Smooth muscle cell (in vitro differentiated cells): Measurements from ENCODE around the gene UXS1. TPM values are rescaled to one million over a fixed set of nuclear protein-coding genes. Genes with fewer than 3 reads are reported as not detected.
A peak's percentile ranks its signal among the peaks of the same experiment; 100 is the strongest.

Source experiments
- DNase-seq: peaks from one replicate; lab custom pipeline; 2025; ENCODE audit not compliant: unreplicated experiment; lab: John Stamatoyannopoulos, UW
- H2AFZ ChIP-seq: fragments of 200-600 bp; sonication (generic); 2 replicates; pipeline ENCODE4 v1.6.0; 2016; ENCODE audit warnings: antibody characterized with exemption, low read depth, mild to moderate bottlenecking
- H3F3A ChIP-seq: fragments of 200-600 bp; sonication (generic); 2 replicates; pipeline ENCODE4 v1.6.0; 2017; ENCODE audit warnings: antibody characterized with exemption, low read depth
- H3K27ac ChIP-seq: fragments of 200-600 bp; sonication (generic); 2 replicates; pipeline ENCODE4 v1.5.1; 2016; ENCODE audit warnings: low read depth, mild to moderate bottlenecking
- H3K27me3 ChIP-seq: fragments of 200-600 bp; sonication (generic); 2 replicates; pipeline ENCODE4 v1.6.1; 2016; ENCODE audit warnings: low read depth, mild to moderate bottlenecking
- H3K36me3 ChIP-seq: fragments of 200-600 bp; sonication (generic); 2 replicates; pipeline ENCODE4 v1.5.1; 2016; ENCODE audit warnings: low read depth
- H3K4me1 ChIP-seq: fragments of 200-600 bp; sonication (generic); 2 replicates; pipeline ENCODE4 v1.5.1; 2016; ENCODE audit warnings: low read depth
- H3K4me2 ChIP-seq: fragments of 200-600 bp; sonication (generic); 2 replicates; pipeline ENCODE4 v1.6.0; 2016; ENCODE audit warnings: mild to moderate bottlenecking
- H3K4me3 ChIP-seq: fragments of 200-600 bp; sonication (generic); 2 replicates; pipeline ENCODE4 v1.5.1; 2016; ENCODE audit warnings: mild to moderate bottlenecking
- H3K79me2 ChIP-seq: fragments of 200-600 bp; sonication (generic); 2 replicates; pipeline ENCODE4 v1.6.0; 2016; ENCODE audit warnings: low read depth, mild to moderate bottlenecking
- H3K9ac ChIP-seq: fragments of 200-600 bp; sonication (generic); 2 replicates; pipeline ENCODE4 v1.6.0; 2016; ENCODE audit warnings: low read depth
- H3K9me3 ChIP-seq: fragments of 200-600 bp; sonication (generic); replicated peaks from 2 replicates; pipeline ENCODE4 v1.5.1; 2016; ENCODE audit warnings: low read depth
- H4K20me1 ChIP-seq: fragments of 200-600 bp; sonication (generic); 2 replicates; pipeline ENCODE4 v1.6.0; 2016; ENCODE audit warnings: low read depth
- WGBS: methylation state at CpG from one replicate; pipeline ENCODE4 v1.1.7; 2016; ENCODE audit warnings: low lambda C conversion rate; 5-methylcytosine and 5-hydroxymethylcytosine counted together
- polyA plus RNA-seq: library from polyadenylated mRNA; unstranded; fragments of >200 nt; fragmentation: Nextera tagmentation; extraction: Ambion mirVana; gene quantifications from 2 replicates; pipeline ENCODE4 v1.2.1, GENCODE V29; 2016
- total RNA-seq: library from RNA; depleted of rRNA; stranded (reverse); fragments of >200 nt; gene quantifications from 2 replicates; pipeline ENCODE4 v1.2.3, GENCODE V29; 2014
- TF ChIP-seq, protein P1 (sequence below): fragments of 200-600 bp; sonication (generic); IDR thresholded peaks from 2 replicates; pipeline ENCODE4 v1.5.1; 2017; ENCODE audit warnings: borderline replicate concordance, mild to moderate bottlenecking, antibody characterized with exemption; ENCODE audit not compliant: insufficient read depth, poor library complexity, severe bottlenecking

Gene UXS1
- total and polyA plus RNA-seq, 2 experiments from 2014 or later = 22.2 to 33.5 TPM

DNA sequence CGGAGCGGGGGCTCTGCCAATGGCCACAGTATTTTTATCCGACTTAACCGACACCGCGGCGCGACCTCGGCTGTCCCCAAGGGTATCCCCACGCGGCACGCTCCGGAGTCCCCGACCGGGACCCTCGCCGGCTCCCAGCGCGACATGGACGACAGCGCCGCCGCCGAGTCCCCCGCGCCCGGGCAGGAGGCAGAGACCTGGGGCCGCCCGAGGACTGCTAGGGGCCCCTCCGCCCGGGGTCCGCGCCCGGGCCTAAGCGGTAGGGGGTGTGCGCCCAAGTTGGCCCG lies 468 bp downstream of the UXS1 start:
- H3K36me3 ChIP-seq = no peaks in the 10 kb centered on the region
- H4K20me1 ChIP-seq = peaks cover 23% of the 10 kb centered on the region
- H3K9ac ChIP-seq = peak overlapping the region; percentile 64
- H3K79me2 ChIP-seq = peaks cover 31% of the 10 kb centered on the region
- peaks cover 12% of the 10 kb centered on the region for H3K4me1 ChIP-seq
- peak; percentile 56 for DNase-seq
- peak overlapping the region; percentile 85 for H3K4me3 ChIP-seq
- H3K27me3 ChIP-seq = no peaks in the 10 kb centered on the region
- H3K9me3 ChIP-seq = no peaks in the 10 kb centered on the region
- TF ChIP-seq, protein P1, sequence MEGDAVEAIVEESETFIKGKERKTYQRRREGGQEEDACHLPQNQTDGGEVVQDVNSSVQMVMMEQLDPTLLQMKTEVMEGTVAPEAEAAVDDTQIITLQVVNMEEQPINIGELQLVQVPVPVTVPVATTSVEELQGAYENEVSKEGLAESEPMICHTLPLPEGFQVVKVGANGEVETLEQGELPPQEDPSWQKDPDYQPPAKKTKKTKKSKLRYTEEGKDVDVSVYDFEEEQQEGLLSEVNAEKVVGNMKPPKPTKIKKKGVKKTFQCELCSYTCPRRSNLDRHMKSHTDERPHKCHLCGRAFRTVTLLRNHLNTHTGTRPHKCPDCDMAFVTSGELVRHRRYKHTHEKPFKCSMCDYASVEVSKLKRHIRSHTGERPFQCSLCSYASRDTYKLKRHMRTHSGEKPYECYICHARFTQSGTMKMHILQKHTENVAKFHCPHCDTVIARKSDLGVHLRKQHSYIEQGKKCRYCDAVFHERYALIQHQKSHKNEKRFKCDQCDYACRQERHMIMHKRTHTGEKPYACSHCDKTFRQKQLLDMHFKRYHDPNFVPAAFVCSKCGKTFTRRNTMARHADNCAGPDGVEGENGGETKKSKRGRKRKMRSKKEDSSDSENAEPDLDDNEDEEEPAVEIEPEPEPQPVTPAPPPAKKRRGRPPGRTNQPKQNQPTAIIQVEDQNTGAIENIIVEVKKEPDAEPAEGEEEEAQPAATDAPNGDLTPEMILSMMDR = no peak
- H3K4me2 ChIP-seq = peak overlapping the region; percentile 99
- peak overlapping the region; percentile 97 for H2AFZ ChIP-seq
- 2% methylated on average over 26 of the region's 37 CpGs for WGBS
- peak overlapping the region; percentile 63 for H3K27ac ChIP-seq
- no peaks in the 10 kb centered on the region for H3F3A ChIP-seq

DNA sequence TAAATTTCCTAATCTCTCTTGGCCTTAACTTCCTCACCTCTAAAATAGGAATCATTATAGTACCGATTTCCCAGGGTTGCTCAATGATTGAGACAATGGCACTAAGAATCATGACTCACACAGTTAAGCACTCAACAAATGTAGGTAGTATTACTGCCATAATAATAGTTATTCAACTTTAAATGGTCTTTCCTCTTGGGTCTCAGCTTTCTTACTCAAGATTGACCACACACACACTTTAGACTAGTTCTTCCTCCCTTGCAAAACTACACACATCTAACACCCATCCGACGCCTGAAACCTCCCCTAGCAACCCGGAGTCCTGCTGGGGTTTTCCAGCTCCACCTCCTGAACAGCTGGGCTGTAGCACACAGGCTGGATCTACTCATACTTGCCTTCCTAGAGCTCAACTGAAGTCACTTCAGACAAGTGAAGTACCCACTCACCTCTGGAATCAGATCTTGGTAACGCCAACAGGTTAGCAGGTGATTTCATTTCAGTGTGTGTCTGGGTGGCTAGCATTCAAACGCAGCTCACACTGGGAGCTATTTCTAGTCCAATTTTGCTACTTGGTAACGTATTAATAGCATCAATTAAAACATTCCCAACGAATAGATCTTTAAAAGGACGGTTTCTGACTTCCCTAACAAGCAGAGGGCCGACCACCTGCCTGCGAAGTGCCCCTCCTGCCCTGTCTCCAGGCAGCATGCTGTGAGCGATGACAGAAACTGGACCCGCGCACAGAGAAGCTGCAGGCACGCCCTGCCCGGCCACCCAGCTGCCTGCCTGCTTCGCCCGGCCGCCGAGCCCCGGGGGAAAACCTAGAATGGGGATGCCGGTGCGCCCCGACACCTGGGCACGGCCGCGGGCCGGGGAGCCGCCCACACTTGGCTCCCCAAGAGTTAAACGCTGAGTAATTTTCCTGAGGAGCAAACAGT lies 1.1 kb downstream of the UXS1 start:
- Histone ChIP-seq H4K20me1 (peaks cover 27% of the 10 kb centered on the region), H3K4me1 (peaks cover 12% of the 10 kb centered on the region), H3K79me2 (peaks cover 37% of the 10 kb centered on the region), H3K4me3 (peak overlapping the region; percentile 85), H3K27me3 (no peaks in the 10 kb centered on the region), H3K4me2 (peak overlapping the region; percentile 99), H3K27ac (peak overlapping the region; percentile 63), H3F3A (no peaks in the 10 kb centered on the region), H3K9ac (peak overlapping the region; percentile 64), H2AFZ (peak overlapping the region; percentile 97), H3K36me3 (no peaks in the 10 kb centered on the region), H3K9me3 (no peaks in the 10 kb centered on the region)
- 2% methylated on average over 30 of the region's 30 CpGs for WGBS
- peak; percentile 45 for DNase-seq
- TF ChIP-seq, protein P1 = no peak

DNA sequence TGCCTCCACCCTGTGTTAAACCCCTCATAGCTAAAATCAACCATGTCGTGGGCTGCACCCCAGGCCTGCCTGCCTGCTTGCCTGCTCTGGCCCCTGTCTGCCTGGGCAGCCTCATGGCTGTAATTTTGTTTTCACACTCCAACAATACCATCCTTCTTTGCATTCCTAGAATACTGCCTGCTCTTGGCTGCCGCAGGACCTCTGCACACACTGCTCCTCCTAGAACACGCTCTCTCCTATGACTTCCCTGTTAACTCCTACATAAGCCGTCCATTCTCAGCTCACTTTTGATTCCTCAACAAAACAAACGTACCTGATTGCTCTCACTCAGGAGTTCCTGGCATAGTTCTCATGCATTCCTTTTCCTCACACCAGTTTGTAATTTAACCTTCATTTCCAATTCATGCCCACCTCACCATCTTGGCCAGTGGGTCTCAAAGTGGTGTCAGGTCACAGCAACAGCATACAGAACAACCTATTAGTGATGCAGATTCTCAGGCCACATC lies 2.5 kb downstream of the UXS1 start:
- no peaks in the 10 kb centered on the region for H3K36me3 ChIP-seq
- peaks cover 33% of the 10 kb centered on the region for H4K20me1 ChIP-seq
- H3K9me3 ChIP-seq = no peaks in the 10 kb centered on the region
- no peak overlapping the region for H3K4me3 ChIP-seq
- H3K4me1 ChIP-seq = peaks cover 12% of the 10 kb centered on the region
- no peak overlapping the region for H2AFZ ChIP-seq
- H3K27me3 ChIP-seq = no peaks in the 10 kb centered on the region
- peaks cover 52% of the 10 kb centered on the region for H3K79me2 ChIP-seq
- WGBS = 81% methylated on average over 5 of the region's 5 CpGs
- H3K9ac ChIP-seq = no peak overlapping the region
- TF ChIP-seq, protein P1 = no peak
- H3K27ac ChIP-seq = no peak overlapping the region
- H3F3A ChIP-seq = no peaks in the 10 kb centered on the region
- H3K4me2 ChIP-seq = no peak overlapping the region
- no peak for DNase-seq
